Mammary epithelial cell (primary cell): ENCODE measurements around the gene GLB1L.

Experiments
- EZH2 ChIP-seq: IDR thresholded peaks from 2 replicates; pipeline ENCODE4 v1.6.1; 2012; ENCODE audit warnings: low read length, inconsistent platforms, borderline replicate concordance
- TF ChIP-seq, protein P1 (sequence below), 2 donors: IDR thresholded peaks in 1 of 2; conservative IDR thresholded peaks in 1 of 2; 2 replicates each; pipeline ENCODE4 v1.5.1; 2011 to 2012; ENCODE audit warnings: inconsistent platforms in 2 of 2, low read length in 2 of 2, mild to moderate bottlenecking in 2 of 2, control low read depth in 1 of 2, low read depth in 1 of 2; ENCODE audit not compliant: insufficient read depth in 1 of 2; ENCODE audit errors: extremely low read depth in 1 of 2

DNA sequence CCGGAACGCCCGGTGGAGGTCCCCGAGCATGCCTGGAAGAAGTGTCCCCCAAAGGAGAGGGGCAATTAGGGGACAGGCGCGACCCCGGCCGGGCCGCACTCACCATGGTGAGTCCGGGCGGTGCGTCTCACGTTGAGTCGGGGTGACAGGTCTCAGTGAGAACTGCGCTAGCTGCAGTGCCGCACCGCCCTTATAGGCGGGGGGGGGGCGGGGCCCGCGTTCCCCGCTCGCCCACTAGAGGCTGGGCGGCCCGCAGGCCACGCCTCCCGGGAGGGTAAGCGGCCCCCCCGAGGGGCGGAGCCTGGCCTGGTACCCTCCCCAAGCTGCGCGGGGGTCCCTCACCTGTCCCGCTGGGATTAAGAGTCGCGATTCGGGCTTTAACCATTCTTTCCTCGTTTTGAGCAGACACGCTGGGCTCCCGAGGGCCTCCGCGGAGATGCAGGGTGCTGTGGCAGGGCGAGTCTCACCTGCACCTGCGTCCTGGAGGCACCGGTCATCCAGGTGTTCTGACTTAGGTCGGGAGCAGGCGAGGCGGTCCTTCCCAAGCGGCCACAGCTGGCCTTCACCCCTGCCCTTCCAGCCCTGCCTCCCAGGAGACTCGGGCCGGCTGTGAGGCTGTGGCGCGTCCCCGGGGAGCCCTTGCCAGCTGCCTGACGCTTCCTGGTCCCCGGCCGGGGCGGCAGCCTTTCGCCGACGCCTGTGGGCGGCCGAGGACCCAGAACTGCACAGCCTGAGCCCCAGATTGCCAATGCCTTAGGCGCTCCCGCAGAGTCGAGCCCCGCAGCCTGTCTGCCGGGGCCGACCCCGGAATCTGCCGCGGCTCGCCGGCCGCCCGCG lies 8.7 kb upstream of the GLB1L start, which contains the start of gene TUBA4A:
- TF ChIP-seq, protein P1, sequence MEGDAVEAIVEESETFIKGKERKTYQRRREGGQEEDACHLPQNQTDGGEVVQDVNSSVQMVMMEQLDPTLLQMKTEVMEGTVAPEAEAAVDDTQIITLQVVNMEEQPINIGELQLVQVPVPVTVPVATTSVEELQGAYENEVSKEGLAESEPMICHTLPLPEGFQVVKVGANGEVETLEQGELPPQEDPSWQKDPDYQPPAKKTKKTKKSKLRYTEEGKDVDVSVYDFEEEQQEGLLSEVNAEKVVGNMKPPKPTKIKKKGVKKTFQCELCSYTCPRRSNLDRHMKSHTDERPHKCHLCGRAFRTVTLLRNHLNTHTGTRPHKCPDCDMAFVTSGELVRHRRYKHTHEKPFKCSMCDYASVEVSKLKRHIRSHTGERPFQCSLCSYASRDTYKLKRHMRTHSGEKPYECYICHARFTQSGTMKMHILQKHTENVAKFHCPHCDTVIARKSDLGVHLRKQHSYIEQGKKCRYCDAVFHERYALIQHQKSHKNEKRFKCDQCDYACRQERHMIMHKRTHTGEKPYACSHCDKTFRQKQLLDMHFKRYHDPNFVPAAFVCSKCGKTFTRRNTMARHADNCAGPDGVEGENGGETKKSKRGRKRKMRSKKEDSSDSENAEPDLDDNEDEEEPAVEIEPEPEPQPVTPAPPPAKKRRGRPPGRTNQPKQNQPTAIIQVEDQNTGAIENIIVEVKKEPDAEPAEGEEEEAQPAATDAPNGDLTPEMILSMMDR (conservative IDR thresholded peaks at IDR 0.05 in 1 of 2, IDR thresholded peaks at IDR 0.05 in 1 of 2; ENCODE audit: extremely low read depth in 1 of 2, insufficient read depth in 1 of 2, low read depth in 1 of 2, low read length in 2 of 2), result peak in 1 of 2 donors; percentile 12
- TF ChIP-seq EZH2, result no peak
